GM12878 (cell line): ENCODE data around the gene RSPRY1. TPM values are rescaled to one million over a fixed set of nuclear protein-coding genes. Genes with fewer than 3 reads are reported as not detected.

ENCODE experiments used
- ATAC-seq: fragments of 200-7000 bp; cut with Tn5 transposase; 3 replicates; pipeline ENCODE4 v1.9.1; 2020; ENCODE audit warnings: mild to moderate bottlenecking, moderate library complexity
- BruUV-seq: library from RNA; stranded (reverse); fragments of 400-500 nt; replicated peaks from 2 replicates; lab custom pipeline; 2021; lab: Mats Ljungman, UMichigan
- CTCF ChIA-PET: fragments of 300-600 bp; sonication (Branson Sonifier 250); formaldehyde crosslinking; extraction: SDS; loops from one replicate; lab custom pipeline; 2021; ENCODE audit warnings: inconsistent platforms; lab: Yijun Ruan, JAX
- POLR2A ChIA-PET: fragments of 350-600 bp; formaldehyde crosslinking; extraction: SDS; loops from one replicate; lab custom pipeline; 2021; ENCODE audit warnings: inconsistent platforms; lab: Charles Lee
- RAD21 ChIA-PET: fragments of 300-600 bp; sonication (Branson Sonifier 250); formaldehyde crosslinking; loops from one replicate; lab custom pipeline; 2023; ENCODE audit warnings: antibody characterized with exemption; ENCODE audit not compliant: unreplicated experiment; lab: Charles Lee
- SMC1A ChIA-PET: fragments of 300-600 bp; sonication (Branson Sonifier 250); formaldehyde crosslinking; loops from one replicate; lab custom pipeline; 2023; ENCODE audit not compliant: unreplicated experiment, uncharacterized antibody; lab: Charles Lee
- DNase-seq: peaks from one replicate; pipeline ENCODE4 v3.0.0-alpha.2; 2011; ENCODE audit warnings: low read depth, low spot score
- FAIRE-seq: peaks from 3 replicates; lab custom pipeline; 2011; peaks lifted over from hg19 to GRCh38; lab: Jason Lieb, UNC
- H2AFZ ChIP-seq: 2 replicates; pipeline ENCODE4 v1.6.0; 2011; ENCODE audit warnings: low read depth, low read length, control low read depth; ENCODE audit not compliant: control insufficient read depth
- H3K27ac ChIP-seq: 2 replicates; pipeline ENCODE4 v1.5.1; 2011; ENCODE audit warnings: control low read depth; ENCODE audit not compliant: control insufficient read depth, insufficient read depth
- H3K27me3 ChIP-seq, 2 experiments: replicated peaks in 1 of 2; 2 replicates each; pipeline versions ENCODE4 v1.6.0 to v1.6.1; 2011; ENCODE audit warnings: low read length in 1 of 2; ENCODE audit not compliant: control insufficient read depth in 2 of 2, insufficient read depth in 2 of 2
- H3K36me3 ChIP-seq, 2 experiments: 2 replicates each; pipeline ENCODE4 v1.5.1; 2011; ENCODE audit warnings: low read length in 1 of 2; ENCODE audit not compliant: control insufficient read depth in 2 of 2, insufficient read depth in 2 of 2
- H3K4me1 ChIP-seq: 2 replicates; pipeline ENCODE4 v1.6.1; 2011; ENCODE audit warnings: mild to moderate bottlenecking, low read length, moderate library complexity, mixed read lengths; ENCODE audit not compliant: control insufficient read depth, insufficient read depth
- H3K4me2 ChIP-seq: 2 replicates; pipeline ENCODE4 v1.6.0; 2011; ENCODE audit warnings: control low read depth; ENCODE audit not compliant: control insufficient read depth, insufficient read depth
- H3K4me3 ChIP-seq: fragments of 200-600 bp; sonication (generic); 2 replicates; pipeline ENCODE4 v1.5.1; 2016
- H3K79me2 ChIP-seq: 2 replicates; pipeline ENCODE4 v1.6.0; 2011; ENCODE audit warnings: low read length; ENCODE audit not compliant: control insufficient read depth, insufficient read depth
- H3K9ac ChIP-seq: 2 replicates; pipeline ENCODE4 v1.8.0; 2011; ENCODE audit warnings: low read length, control low read depth, mixed read lengths; ENCODE audit not compliant: control insufficient read depth, insufficient read depth
- H3K9me3 ChIP-seq: replicated peaks from 3 replicates; pipeline ENCODE4 v1.5.1; 2011; ENCODE audit warnings: mild to moderate bottlenecking, low read length; ENCODE audit not compliant: control insufficient read depth, insufficient read depth
- H4K20me1 ChIP-seq: 2 replicates; pipeline ENCODE4 v1.6.0; 2011; ENCODE audit not compliant: control insufficient read depth, insufficient read depth
- NFIC ChIP-seq: IDR thresholded peaks from 2 replicates; pipeline ENCODE4 v1.6.1; 2012; ENCODE audit warnings: low read depth, mild to moderate bottlenecking, inconsistent platforms, low read length, moderate library complexity
- POLR2AphosphoS2 ChIP-seq: IDR thresholded peaks from 2 replicates; pipeline ENCODE4 v1.6.1; 2011; ENCODE audit warnings: low read depth, mild to moderate bottlenecking, low read length, improper control_type of control experiment, moderate library complexity
- RBBP5 ChIP-seq: fragments of 200-600 bp; sonication (generic); conservative IDR thresholded peaks from 2 replicates; pipeline ENCODE4 v1.6.1; 2016
- RELA ChIP-seq: fragments of 450-650 bp; IDR thresholded peaks from 2 replicates; pipeline ENCODE4 v1.8.0; 2014; ENCODE audit warnings: borderline replicate concordance; ENCODE audit not compliant: partially characterized antibody
- SREBF1 ChIP-seq: IDR thresholded peaks from 2 replicates; pipeline ENCODE4 v1.6.1; 2012; ENCODE audit warnings: mild to moderate bottlenecking, low read length
- TCF3 ChIP-seq: IDR thresholded peaks from 2 replicates; pipeline ENCODE4 v1.6.1; 2012; ENCODE audit warnings: low read depth, mild to moderate bottlenecking, low read length, borderline replicate concordance; ENCODE audit not compliant: insufficient read depth
- ZBTB11 ChIP-seq: fragments of 450-650 bp; formaldehyde crosslinking; IDR thresholded peaks from 2 replicates; pipeline ENCODE4 v1.5.0; 2022; ENCODE audit warnings: mild to moderate bottlenecking, missing genetic modification characterization
- WGBS: methylation state at CpG from one replicate; pipeline ENCODE4 v1.1.6; 2016; ENCODE audit warnings: low lambda C conversion rate; ENCODE audit not compliant: insufficient replicate concordance, insufficient coverage; ENCODE audit errors: missing lambda C conversion rate; 5-methylcytosine and 5-hydroxymethylcytosine counted together
- in situ Hi-C: fragments of 300-500 bp; cut with MboI; formaldehyde crosslinking; loops from 9 replicates; pipeline ENCODE4 v1.14.3; 2018; ENCODE audit warnings: mixed read lengths
- intact Hi-C: fragments of 100-400 bp; cut with micrococcal nuclease; formaldehyde crosslinking; loops from one replicate; pipeline ENCODE4 v1.14.2; 2022; ENCODE audit not compliant: unreplicated experiment
- polyA plus RNA-seq, 11 experiments: library from polyadenylated mRNA; depleted of rRNA in 4 of 11; unstranded in 6 of 11; stranded (reverse) in 5 of 11; fragments of >200 nt; fragmentation: Nextera tagmentation in 4 of 11; fragmentation: Illumina TruSeq in 1 of 11; extraction: Ambion mirVana in 4 of 11; extraction: Trizol in 1 of 11; gene quantifications; 1 replicate in 1 of 11; 2 replicates in 10 of 11; pipeline versions ENCODE4 v1.2.1 to v1.2.3, GENCODE V29; 2011 to 2016; ENCODE audit warnings: inconsistent platforms in 2 of 11, missing spikeins in 2 of 11, low read depth in 1 of 11
- total RNA-seq, 4 experiments: library from RNA; depleted of rRNA in 3 of 4; stranded (reverse); fragments of >200 nt in 3 of 4; fragmentation: Illumina TruSeq in 1 of 4; extraction: Trizol in 1 of 4; gene quantifications; 2 replicates each; pipeline versions ENCODE4 v1.2.1 to v1.2.3, GENCODE V29; 2013 to 2021
- TF ChIP-seq, protein P1 (sequence below): IDR thresholded peaks from 2 replicates; pipeline ENCODE4 v1.6.1; 2011; ENCODE audit warnings: low read depth, mild to moderate bottlenecking, low read length, moderate library complexity, borderline replicate concordance; ENCODE audit errors: extremely low read depth

RSPRY1 gene
- total and polyA plus RNA-seq, 10 of the 15 experiments (the other 5 are each of a cell fraction or from before 2014, with no cell fraction given) = 18.5 to 57.0 (median 41.2) TPM

GRCh38 chr16:57282510-57283213, 96.5 kb downstream of the RSPRY1 start:
- no TSS peak for BruUV-seq
- FAIRE-seq (no peak), ATAC-seq (no peak)

More at GRCh38 chr16:57282510-57283213, 96.5 kb downstream of the RSPRY1 start:
- Histone ChIP-seq H3K36me3 (no peaks in the 10 kb centered on the region), H4K20me1 (no peaks in the 10 kb centered on the region), H3K4me1 (peaks cover 6% of the 10 kb centered on the region), H3K9ac (no peak overlapping the region), H3K4me2 (no peak overlapping the region), H3K27me3 (peaks cover 2 to 8% of the 10 kb centered on the region in 2 experiments; a peak in 2 of 4 replicates), H3K79me2 (no peaks in the 10 kb centered on the region), H3K9me3 (no peaks in the 10 kb centered on the region), H3K4me3 (no peak overlapping the region), H3K27ac (no peak overlapping the region), H2AFZ (no peak overlapping the region)
- ChIA-PET SMC1A (no interaction called here), POLR2A (interaction anchor here (0.6 kb wide), 1 partner anchor 14 kb away, joined by 4 read pairs; no protein-coding TSS in a partner anchor), RAD21 (no interaction called here), CTCF (interaction anchor here (1.0 kb wide), 1 partner anchor 10 kb away, joined by 3 read pairs; no protein-coding TSS in a partner anchor)
- TF ChIP-seq SREBF1 (no peak), RELA (no peak), ZBTB11 (no peak), TCF3 (no peak), RBBP5 (no peak), NFIC (no peak), POLR2AphosphoS2 (no peak)
- TF ChIP-seq, protein P1, sequence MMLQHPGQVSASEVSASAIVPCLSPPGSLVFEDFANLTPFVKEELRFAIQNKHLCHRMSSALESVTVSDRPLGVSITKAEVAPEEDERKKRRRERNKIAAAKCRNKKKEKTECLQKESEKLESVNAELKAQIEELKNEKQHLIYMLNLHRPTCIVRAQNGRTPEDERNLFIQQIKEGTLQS = no peak
- no peak for DNase-seq
- 62% methylated on average over 8 of the region's 8 CpGs for WGBS
- intact Hi-C loops = no loop called here
- in situ Hi-C loops = no loop called here
